Subcutaneous abdominal adipose tissue (tissue), 5 donors: ENCODE measurements around the gene SEC22A.

ENCODE experiments used
- H3K27ac ChIP-seq: one replicate; pipeline ENCODE4 v1.7.0; 2013; ENCODE audit warnings: low read depth, mild to moderate bottlenecking, inconsistent platforms, low read length, moderate library complexity
- H3K27me3 ChIP-seq, 5 donors: one replicate each; pipeline ENCODE4 v1.7.0; 2013; ENCODE audit warnings: low read length in 5 of 5, inconsistent platforms in 1 of 5; ENCODE audit not compliant: control insufficient read depth in 5 of 5, insufficient read depth in 4 of 5
- H3K36me3 ChIP-seq, 5 donors: one replicate each; pipeline ENCODE4 v1.7.0; 2013; ENCODE audit warnings: low read length in 5 of 5; ENCODE audit not compliant: control insufficient read depth in 5 of 5, insufficient read depth in 5 of 5
- H3K4me1 ChIP-seq, 5 donors: one replicate each; pipeline ENCODE4 v1.7.0; 2013; ENCODE audit warnings: low read length in 5 of 5, mild to moderate bottlenecking in 3 of 5, moderate library complexity in 1 of 5; ENCODE audit not compliant: control insufficient read depth in 5 of 5, insufficient read depth in 5 of 5
- H3K4me3 ChIP-seq, 5 donors: one replicate each; pipeline ENCODE4 v1.7.0; 2013; ENCODE audit warnings: low read length in 5 of 5, low read depth in 1 of 5
- H3K9ac ChIP-seq, 5 donors: one replicate each; pipeline ENCODE4 v1.7.0; 2013; ENCODE audit warnings: low read length in 5 of 5, mild to moderate bottlenecking in 4 of 5, moderate library complexity in 3 of 5
- H3K9me3 ChIP-seq, 5 donors: one replicate each; pipeline ENCODE4 v1.7.0; 2013; ENCODE audit warnings: low read length in 5 of 5; ENCODE audit not compliant: control insufficient read depth in 5 of 5
- donor health status: healthy.
- donor health status: healthy.
- donor health status: healthy.
- donor health status: healthy.
- donor health status: healthy.

Gene SEC22A, protein sequence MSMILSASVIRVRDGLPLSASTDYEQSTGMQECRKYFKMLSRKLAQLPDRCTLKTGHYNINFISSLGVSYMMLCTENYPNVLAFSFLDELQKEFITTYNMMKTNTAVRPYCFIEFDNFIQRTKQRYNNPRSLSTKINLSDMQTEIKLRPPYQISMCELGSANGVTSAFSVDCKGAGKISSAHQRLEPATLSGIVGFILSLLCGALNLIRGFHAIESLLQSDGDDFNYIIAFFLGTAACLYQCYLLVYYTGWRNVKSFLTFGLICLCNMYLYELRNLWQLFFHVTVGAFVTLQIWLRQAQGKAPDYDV

DNA sequence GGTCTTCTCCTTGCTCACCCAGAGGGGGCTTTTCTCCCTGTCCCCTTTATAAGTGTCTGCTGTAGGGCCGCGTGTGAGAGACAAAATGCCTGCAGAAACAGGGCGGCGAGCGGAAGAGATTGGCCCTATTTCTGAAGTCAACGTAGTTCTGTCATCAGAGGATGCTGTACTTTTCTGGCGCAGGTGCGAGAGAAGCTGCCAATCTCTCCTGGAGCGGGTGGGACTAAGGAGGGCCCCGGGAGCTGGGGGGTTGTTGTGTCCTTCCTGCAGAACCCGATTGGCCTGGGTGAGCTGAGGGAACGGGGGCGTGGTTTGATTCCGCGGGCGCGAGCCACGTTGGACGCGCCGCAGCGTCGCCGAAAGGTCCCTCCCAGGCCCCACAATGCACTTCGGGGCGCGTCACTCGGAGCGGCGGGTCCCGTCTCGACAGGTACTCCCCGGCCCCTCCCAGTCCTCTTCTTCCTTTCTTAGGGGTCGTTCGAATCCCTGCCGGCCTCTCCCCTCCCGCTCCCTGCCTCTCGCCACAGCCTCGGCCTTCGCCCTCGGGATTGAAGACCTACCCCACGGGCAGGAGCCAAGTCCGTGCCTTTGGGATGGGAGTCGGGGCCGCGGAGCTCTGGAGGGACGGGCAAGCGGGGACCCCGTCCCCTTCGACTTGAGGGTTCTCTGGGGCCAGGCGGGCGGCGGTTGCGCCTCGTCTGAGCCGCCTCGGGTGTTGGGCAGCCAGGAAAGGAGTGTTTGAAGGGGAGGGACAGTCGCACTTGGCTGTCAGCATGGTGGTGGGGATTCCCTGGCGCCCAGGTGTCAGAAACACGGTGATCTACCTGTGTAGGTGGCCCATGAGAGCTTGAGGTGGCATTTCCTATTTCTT, at the start of gene SEC22A:
SEC22A (plus strand) TSS at position 387 of the 871 bp plus-strand sequence. CDS start 7,275 bp downstream, outside the sequence.
- Histone ChIP-seq H3K9me3 (no peaks in the 10 kb centered on the region), H3K27ac (peak within 1 kb of the TSS; percentile 81), H3K4me1 (peaks cover 0 to 19% (median 15%) of the 10 kb centered on the region in 5 donors), H3K4me3 (peak within 1 kb of the TSS; percentile 94 to 97 (median 97)), H3K27me3 (no peaks in the 10 kb centered on the region), H3K36me3 (no peaks in the 10 kb centered on the region), H3K9ac (peak within 1 kb of the TSS; percentile 16 to 99 (median 95))

- H3K9ac ChIP-seq = no peak overlapping the region
- peaks cover 0 to 6% (median 0%) of the 10 kb centered on the region in 5 donors for H3K9me3 ChIP-seq
- peaks cover 0 to 13% (median 4%) of the 10 kb centered on the region in 5 donors for H3K4me1 ChIP-seq
- no peaks in the 10 kb centered on the region for H3K27me3 ChIP-seq
- H3K4me3 ChIP-seq = no peak overlapping the region
- peaks cover 0 to 44% (median 35%) of the 10 kb centered on the region in 5 donors for H3K36me3 ChIP-seq
- no peak overlapping the region for H3K27ac ChIP-seq
Measured at GRCh38 chr3:123152687-123153086, 49.1 kb upstream of the SEC22A start.

DNA sequence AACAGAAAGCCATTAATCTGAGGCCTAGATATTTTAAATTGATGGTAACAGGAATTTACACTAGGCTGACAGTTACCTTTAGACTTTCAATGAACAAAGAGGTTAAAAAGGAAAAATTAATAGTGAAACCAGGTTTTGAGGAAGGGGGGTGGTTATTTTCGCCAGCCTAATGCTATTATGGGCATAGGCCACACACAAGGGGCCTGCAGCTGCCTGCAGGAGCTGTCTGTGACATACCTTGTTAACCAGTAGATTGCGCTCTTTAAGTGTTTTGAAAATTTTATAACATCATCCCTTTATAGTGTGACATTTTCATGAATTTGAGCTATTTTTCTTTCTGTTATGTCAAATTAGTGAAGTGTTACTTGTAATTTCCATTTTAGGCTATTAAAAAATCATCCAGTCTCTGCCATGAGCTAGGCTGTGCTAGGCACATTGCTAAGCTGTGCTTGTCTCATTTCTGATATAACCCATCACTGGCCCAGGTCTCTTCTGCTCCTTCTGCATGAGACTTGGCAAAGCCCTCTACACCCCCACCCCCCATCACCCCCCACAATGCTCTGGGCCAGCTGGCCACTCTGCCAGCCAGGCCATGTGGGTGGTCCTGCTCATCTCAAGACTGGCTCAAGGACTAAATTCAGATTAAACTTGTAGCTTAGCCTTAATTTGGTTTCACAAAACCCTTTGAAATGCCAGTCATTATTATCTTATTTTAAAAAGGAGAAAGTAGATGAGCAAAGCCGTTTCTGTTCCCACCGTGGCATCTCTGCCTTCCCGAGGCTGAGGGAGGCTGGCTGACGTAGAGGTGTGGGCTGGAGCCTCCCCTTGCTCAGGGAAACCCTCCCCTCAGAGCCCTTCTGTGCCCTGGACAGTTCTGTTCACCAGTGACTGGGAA, 48.4 kb upstream of the SEC22A start:
- H3K9ac ChIP-seq = no peak overlapping the region
- no peak overlapping the region for H3K27ac ChIP-seq
- H3K4me1 ChIP-seq = peaks cover 0 to 13% (median 4%) of the 10 kb centered on the region in 5 donors
- H3K27me3 ChIP-seq = no peaks in the 10 kb centered on the region
- H3K36me3 ChIP-seq = peaks cover 0 to 44% (median 34%) of the 10 kb centered on the region in 5 donors
- H3K9me3 ChIP-seq = peaks cover 0 to 6% (median 0%) of the 10 kb centered on the region in 5 donors
- H3K4me3 ChIP-seq = no peak overlapping the region

- Histone ChIP-seq H3K4me1 (peaks cover 0 to 13% (median 4%) of the 10 kb centered on the region in 5 donors), H3K27me3 (no peaks in the 10 kb centered on the region), H3K36me3 (peaks cover 0 to 43% (median 32%) of the 10 kb centered on the region in 5 donors), H3K4me3 (no peak overlapping the region), H3K9me3 (peaks cover 0 to 6% (median 0%) of the 10 kb centered on the region in 5 donors), H3K27ac (no peak overlapping the region), H3K9ac (no peak overlapping the region)
Measured at GRCh38 chr3:123154020-123154985, 47.4 kb upstream of the SEC22A start.

GRCh38 chr3:123155471-123156011, 46.2 kb upstream of the SEC22A start:
- Histone ChIP-seq H3K27me3 (no peaks in the 10 kb centered on the region), H3K4me3 (no peak overlapping the region), H3K9ac (no peak overlapping the region), H3K4me1 (peaks cover 0 to 13% (median 4%) of the 10 kb centered on the region in 5 donors), H3K36me3 (peaks cover 0 to 42% (median 31%) of the 10 kb centered on the region in 5 donors), H3K27ac (no peak overlapping the region), H3K9me3 (peaks cover 0 to 6% (median 0%) of the 10 kb centered on the region in 5 donors)

DNA sequence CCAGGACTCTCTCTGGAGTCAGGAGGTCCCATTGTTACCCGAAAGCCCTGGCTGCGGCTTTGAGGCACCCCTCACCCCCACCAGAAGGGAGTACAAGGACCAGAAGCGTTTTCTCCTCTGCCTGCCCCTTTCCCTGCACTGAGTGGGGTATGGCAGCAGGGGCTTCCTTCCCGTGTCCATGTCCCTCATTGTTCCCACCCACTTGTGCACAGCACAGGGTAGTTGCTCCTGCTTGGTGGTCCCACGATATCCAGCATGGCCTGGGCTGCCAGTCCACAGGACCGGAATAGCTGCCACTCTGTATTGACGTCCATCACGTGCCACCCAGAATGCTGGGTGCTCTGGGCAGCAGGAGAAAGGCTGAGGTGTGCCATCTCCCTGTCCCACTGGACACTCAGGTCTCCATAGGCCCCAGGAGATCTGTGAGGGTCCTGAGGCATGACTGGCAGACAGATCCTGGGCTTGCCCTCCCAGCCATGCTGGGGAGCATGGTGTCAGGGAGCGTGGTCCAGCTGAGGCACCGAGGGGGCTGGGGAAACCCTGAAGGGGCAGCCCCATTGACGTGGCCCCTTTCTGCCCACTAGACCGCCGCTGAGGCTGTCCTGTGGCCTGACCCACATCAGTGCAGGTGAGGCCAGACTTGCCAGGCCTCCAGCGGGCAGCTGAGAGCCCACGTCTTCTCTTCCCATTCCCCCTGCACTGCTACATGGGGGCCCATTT, 45.3 kb upstream of the SEC22A start:
- Histone ChIP-seq H3K4me1 (peaks cover 0 to 13% (median 4%) of the 10 kb centered on the region in 5 donors), H3K9me3 (peaks cover 0 to 6% (median 0%) of the 10 kb centered on the region in 5 donors), H3K27ac (no peak overlapping the region)

GRCh38 chr3:123157209-123157597, 44.5 kb upstream of the SEC22A start:
- peaks cover 0 to 13% (median 4%) of the 10 kb centered on the region in 5 donors for H3K4me1 ChIP-seq
- H3K27ac ChIP-seq = no peak overlapping the region
- no peaks in the 10 kb centered on the region for H3K27me3 ChIP-seq
- no peaks in the 10 kb centered on the region for H3K9me3 ChIP-seq
- no peak overlapping the region for H3K9ac ChIP-seq
- peaks cover 0 to 46% (median 34%) of the 10 kb centered on the region in 5 donors for H3K36me3 ChIP-seq
- H3K4me3 ChIP-seq = no peak overlapping the region

More for the DNA sequence above, 45.3 kb upstream of the SEC22A start:
- Histone ChIP-seq H3K9ac (no peak overlapping the region), H3K4me3 (no peak overlapping the region), H3K27me3 (no peaks in the 10 kb centered on the region), H3K36me3 (peaks cover 0 to 40% (median 29%) of the 10 kb centered on the region in 5 donors)

DNA sequence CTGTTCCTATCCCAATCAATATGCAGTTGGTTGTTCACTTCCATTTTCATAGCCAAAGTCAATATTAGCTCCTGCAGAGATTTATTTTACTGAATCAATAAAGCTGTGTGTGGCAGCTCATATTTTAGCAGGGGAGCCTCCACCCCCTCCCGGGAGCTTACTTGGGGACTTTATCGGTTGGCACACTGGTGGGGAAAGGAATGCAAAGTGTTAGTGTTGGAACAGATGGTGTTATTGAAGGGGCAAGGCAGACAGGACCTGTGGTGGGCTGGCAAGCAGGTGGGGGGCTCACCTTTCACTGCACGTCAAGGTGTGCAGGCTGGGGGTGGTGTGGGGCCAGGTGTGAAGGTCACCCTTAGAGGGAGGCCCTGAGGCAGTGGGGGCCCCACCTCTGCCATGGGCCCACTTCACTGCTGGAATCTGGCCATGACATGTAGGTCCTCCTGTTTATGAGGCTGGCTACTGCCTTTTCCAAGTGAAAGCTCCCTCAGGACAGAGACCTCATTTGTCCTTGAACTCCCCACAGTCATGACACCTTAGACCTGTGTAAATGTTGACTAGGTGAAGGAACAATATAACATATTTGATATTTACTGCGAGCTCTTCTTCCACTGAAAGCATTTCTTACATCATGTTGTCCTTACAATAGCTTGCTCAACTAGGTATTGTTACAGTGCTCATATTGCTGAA, 44.0 kb upstream of the SEC22A start:
- H3K27ac ChIP-seq = no peak overlapping the region
- no peak overlapping the region for H3K4me3 ChIP-seq
- no peaks in the 10 kb centered on the region for H3K9me3 ChIP-seq
- peaks cover 0 to 49% (median 36%) of the 10 kb centered on the region in 5 donors for H3K36me3 ChIP-seq
- H3K4me1 ChIP-seq = peaks cover 0 to 10% (median 4%) of the 10 kb centered on the region in 5 donors
- H3K9ac ChIP-seq = no peak overlapping the region
- no peaks in the 10 kb centered on the region for H3K27me3 ChIP-seq
